HG03280 (cell line): ENCODE data around the gene ADTRP.
"Not testable (repeated sequence)": the region's sequence is repeated elsewhere in the genome, so short reads cannot be mapped to it uniquely, and the experiment has no call there.

ENCODE experiments used
- ATAC-seq: cut with Tn5 transposase; IDR thresholded peaks from one replicate; pipeline ENCODE4 v1.9.1; 2021; ENCODE audit warnings: mild to moderate bottlenecking, moderate library complexity; ENCODE audit not compliant: unreplicated experiment

The ADTRP gene

DNA sequence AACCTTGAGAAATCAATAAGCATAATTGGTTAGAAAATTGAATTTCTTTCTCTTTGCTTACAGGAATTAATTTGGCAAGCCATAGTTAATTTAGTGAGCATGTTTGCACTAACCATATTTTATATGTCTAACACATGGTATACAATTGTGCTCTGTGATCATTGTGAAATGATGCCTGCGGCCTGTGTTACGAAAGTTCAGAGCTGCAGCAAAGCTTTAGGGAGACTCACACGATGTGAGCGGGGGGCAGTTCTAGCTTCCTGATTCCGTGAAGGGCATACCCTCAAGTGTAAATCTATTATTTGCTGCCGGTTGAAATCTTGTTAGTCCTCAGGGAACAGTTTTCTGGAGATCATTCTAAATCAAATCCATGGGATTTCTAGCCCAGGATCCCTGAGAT lies 25.5 kb upstream of the ADTRP start:
- ATAC-seq: no peak

DNA sequence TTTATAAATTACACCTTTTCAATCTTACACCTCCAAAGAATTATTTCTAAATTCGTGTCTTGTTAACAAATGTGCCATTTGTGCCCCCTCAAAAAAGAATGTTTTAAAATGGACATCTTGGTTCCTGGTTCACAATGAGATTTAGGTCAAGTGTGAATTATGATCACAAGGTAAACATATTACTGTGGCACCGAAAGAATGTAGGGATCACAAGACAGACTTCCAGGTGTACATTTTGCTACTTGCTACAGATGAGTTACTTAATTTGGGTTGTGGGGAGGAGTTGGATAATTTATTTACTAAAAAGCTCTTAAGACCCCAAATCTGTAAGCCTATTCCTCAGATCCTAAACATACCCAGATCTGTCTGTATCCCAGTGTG lies 25.0 kb upstream of the ADTRP start:
- no peak for ATAC-seq

GRCh38 chr6:11802886-11803590 lies 24.4 kb upstream of the ADTRP start:
- no peak for ATAC-seq

DNA sequence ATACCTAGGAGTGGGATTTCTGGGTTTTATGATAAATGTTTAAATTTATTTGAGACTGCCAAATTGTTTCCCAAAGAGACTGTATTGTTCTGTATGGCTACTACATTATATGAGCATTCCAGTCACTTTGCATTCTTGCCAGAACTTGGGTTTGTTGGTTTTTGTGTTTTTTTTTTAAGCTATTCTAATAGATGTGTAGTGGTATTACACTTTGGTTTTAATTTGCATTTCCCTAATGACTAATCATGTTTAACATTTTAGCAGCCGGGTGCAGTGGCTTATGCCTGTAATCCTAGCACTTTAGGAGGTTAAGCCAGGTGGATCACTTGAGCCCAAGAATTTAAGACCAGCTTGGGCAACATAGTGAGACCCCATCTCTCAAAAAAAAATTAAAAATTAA lies 21.9 kb upstream of the ADTRP start:
- not testable (repeated sequence) for ATAC-seq

- ATAC-seq: no peak
Measured at GRCh38 chr6:11798538-11798937, 19.9 kb upstream of the ADTRP start.

GRCh38 chr6:11798096-11798495 lies 19.5 kb upstream of the ADTRP start:
- ATAC-seq: no peak

DNA sequence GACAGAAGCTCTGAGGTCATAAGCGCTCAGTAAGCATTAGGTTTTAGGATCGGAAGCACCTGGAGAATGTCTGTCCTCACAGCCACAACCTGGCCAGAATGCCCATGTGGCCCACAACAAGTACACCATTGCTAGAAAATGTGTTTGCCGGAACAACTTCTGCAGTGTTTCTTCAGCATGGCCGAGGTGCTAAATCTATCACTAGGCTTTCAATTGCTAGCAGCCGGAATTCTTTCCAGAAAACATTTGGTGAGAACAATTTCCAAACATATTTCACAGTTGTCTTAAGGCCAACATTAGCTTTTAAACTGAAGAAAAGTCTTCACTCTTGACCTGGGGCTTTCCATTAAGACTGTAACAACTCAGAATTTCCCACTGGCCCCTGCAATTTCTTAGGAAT lies 18.2 kb upstream of the ADTRP start:
- ATAC-seq: no peak

GRCh38 chr6:11795403-11795802 lies 16.8 kb upstream of the ADTRP start:
- ATAC-seq: no peak

DNA sequence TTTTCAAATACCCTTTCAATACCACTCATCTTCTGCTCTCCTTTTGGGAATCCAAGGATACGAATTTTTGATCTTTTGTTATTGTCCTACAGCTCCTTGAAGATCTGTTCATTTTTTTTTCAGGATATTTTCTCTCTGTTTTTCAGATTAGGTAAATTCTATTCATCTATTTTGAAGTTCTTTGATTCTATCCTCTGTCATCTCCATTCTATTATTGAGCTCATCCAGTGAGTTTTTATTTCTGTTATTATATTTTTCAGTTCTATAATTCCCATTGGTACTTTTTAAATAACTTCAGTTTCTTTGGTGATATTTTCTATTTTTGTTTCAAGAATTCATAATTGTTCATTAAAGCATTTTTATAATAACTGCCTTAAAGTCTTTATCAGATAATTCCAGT lies 14.7 kb upstream of the ADTRP start:
- ATAC-seq: no peak

GRCh38 chr6:11791354-11792107 lies 12.9 kb upstream of the ADTRP start:
- no peak for ATAC-seq

DNA sequence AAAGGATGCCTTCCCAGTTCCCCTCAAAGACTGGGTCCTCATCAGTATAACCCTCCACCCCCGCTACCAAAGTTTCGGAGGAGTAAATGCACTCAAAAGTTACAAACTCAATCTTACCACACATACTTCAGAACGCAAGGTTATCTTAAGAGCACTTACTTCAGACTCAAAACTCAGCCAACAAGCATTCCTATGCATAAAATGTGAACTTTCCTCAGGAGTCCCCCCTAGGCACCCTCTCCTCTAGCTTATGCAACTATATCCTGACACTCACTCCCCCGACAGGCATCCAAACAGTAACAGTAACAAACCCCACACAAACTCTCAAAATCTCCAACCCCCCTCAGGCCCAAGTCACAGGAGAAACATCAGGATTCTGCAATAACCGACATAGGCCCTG lies 11.1 kb upstream of the ADTRP start:
- ATAC-seq: no peak

DNA sequence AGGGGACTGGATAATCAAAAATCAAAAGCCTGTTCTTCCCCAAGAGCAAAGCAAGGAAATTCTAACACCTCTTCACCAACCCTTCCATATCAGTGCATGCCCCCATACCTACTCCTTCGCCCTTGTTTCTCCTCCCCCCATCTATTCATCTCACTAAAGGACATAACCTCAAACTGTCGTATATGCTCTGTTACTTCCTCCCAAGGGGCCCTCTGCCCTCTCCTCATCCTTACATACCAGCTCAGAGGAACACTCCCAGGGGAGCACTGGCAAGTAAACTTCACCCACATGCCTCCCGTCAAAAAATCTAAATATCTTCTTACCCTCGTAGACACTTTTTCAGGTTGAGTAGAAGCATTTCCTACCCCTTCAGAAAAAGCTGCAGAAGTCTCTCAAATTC lies 9.4 kb upstream of the ADTRP start:
- no peak for ATAC-seq

- ATAC-seq: peak; percentile 90
Measured at GRCh38 chr6:11785774-11786579, 7.4 kb upstream of the ADTRP start.

- peak; percentile 45 for ATAC-seq
Measured at GRCh38 chr6:11785415-11785773, 6.8 kb upstream of the ADTRP start.

- no peak for ATAC-seq
Measured at GRCh38 chr6:11784341-11784740, 5.7 kb upstream of the ADTRP start.

- ATAC-seq: no peak
Measured at GRCh38 chr6:11783524-11784064, 5.0 kb upstream of the ADTRP start.

DNA sequence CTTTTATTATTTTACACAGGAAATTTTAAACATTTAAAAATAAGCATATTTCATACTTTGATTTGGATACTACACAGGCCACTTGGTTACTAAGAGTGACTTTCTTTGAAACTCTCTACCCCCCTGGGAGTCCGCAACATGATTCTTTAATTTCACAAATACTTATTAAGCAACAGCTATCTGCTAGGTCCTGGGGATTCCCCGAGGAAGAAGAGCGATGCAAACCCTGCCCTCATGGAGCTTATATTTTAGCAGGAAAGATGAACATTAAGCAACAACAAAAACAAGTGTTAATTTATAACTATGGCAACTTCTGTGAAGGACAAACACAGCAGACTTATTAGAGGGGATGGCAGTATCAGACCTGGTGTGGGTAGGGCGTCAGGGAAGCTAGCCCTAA lies 3.9 kb upstream of the ADTRP start:
- no peak for ATAC-seq

DNA sequence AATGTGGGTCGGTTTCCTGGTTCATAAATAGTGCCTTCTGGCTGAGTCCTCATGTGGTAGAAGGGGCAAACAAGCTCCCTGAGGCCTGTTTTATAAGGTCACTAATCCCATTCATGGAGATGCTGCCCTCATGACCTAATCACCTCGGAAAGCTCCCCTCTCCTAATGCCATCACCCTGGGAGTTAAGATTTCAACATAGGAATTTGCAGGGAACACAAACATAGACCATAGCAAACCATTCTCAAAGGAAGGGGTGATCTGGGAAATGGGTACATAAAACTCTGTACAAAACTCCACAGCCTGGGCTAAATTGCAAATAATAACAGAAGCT lies 1.5 kb upstream of the ADTRP start:
- no peak for ATAC-seq

GRCh38 chr6:11779329-11780096 lies 910 bp upstream of the ADTRP start:
- ATAC-seq: no peak

GRCh38 chr6:11778036-11778435 lies 567 bp downstream of the ADTRP start:
- ATAC-seq: no peak

GRCh38 chr6:11775791-11776409 lies 2.7 kb downstream of the ADTRP start:
- no peak for ATAC-seq
